ENCODE measurements around the gene APOOL. TPM values are rescaled to one million over a fixed set of nuclear protein-coding genes. Genes with fewer than 3 reads are reported as not detected.
A peak's percentile ranks its signal among the peaks of the same experiment; 100 is the strongest.

Gene APOOL
- total and polyA plus RNA-seq, 2 of the 13 experiments (the other 11 are each of a cell fraction or from before 2014, with no cell fraction given), result 7.3 to 13.9 TPM

DNA sequence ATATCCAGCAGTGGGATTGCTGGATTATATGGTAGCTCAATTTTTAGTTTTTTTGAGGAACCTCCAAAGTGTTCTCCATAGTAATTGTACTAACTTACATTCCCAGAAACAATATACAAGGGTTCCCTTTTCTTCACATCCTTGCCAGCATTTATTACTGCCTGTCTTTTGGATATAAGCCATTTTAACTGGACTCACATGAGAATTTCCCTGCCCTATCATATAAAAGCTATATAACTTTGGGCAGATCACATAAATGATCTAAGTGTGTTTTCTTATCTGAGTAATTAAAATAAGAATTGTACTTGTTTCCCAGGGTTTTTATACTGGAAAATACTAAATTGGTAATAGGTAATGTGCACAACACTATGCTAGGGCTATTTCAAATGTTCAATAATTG, 25.4 kb downstream of the APOOL start:
- TF ChIP-seq ELK4 (CRISPR knock-in tag; IDR thresholded peaks at IDR 0.05; ENCODE audit: borderline replicate concordance) (no peak), SP2 (CRISPR knock-in tag; IDR thresholded peaks at IDR 0.05) (no peak), NFE2L1 (CRISPR knock-in tag; IDR thresholded peaks at IDR 0.05; ENCODE audit: borderline replicate concordance) (no peak), ETS1 (CRISPR knock-in tag; IDR thresholded peaks at IDR 0.05) (no peak), ZFP36L1 (CRISPR knock-in tag; IDR thresholded peaks at IDR 0.05) (no peak), ZFP82 (CRISPR knock-in tag; IDR thresholded peaks at IDR 0.05; ENCODE audit: borderline replicate concordance) (no peak), PRDM15 (CRISPR knock-in tag; IDR thresholded peaks at IDR 0.05) (no peak), ZKSCAN5 (CRISPR knock-in tag; IDR thresholded peaks at IDR 0.05) (no peak)
- H3K27ac ChIP-seq (ENCODE audit: extremely low read length, insufficient read depth, low read length), result no peak overlapping the region
- no peaks in the 10 kb centered on the region for H3K79me2 ChIP-seq (ENCODE audit: insufficient read depth, low read length)
- no peak for DNase-seq (ENCODE audit: low spot score)
- CTCF ChIA-PET (ENCODE audit: low intra/inter-chr PET ratio, low total read pairs), result no interaction called here
- H3K9me3 ChIP-seq (ENCODE audit: low read length), result no peaks in the 10 kb centered on the region
- ATAC-seq, result no peak
- in situ Hi-C loops (cut with HindIII; ENCODE audit: extremely low pct_ligation_motif_present, low pct_unique_long_range_greater_than_20kb) (no loop called here), intact Hi-C loops (cut with micrococcal nuclease; ENCODE audit: unreplicated experiment) (no loop called here)
- peak; percentile 34 for FAIRE-seq
- H3K4me2 ChIP-seq (ENCODE audit: low read depth, low read length), result no peak overlapping the region
- H3K9ac ChIP-seq (ENCODE audit: insufficient read depth, low read depth, low read length), result no peak overlapping the region
- H3K4me1 ChIP-seq (ENCODE audit: insufficient read depth, low read length), result no peaks in the 10 kb centered on the region
- H2AFZ ChIP-seq (ENCODE audit: low read length), result no peak overlapping the region
- BruUV-seq (replicated peaks), result no TSS peak
- no peaks in the 10 kb centered on the region for H3K36me3 ChIP-seq (replicated peaks in 1 of 2; ENCODE audit: control insufficient read depth in 1 of 2, insufficient read depth in 2 of 2, low read length in 2 of 2)
- POLR2A ChIA-PET, result no interaction called here
- no peaks in the 10 kb centered on the region for H4K20me1 ChIP-seq (ENCODE audit: insufficient read depth, low read length)
- H3K4me3 ChIP-seq (replicated peaks in 1 of 3; ENCODE audit: insufficient read depth in 1 of 3, low read depth in 2 of 3, low read length in 3 of 3), result no peak overlapping the region
- no peaks in the 10 kb centered on the region for H3K27me3 ChIP-seq (ENCODE audit: control insufficient read depth in 1 of 2, insufficient read depth in 2 of 2, low read length in 2 of 2)

Measured in HepG2 (cell line).